Immature natural killer cell (primary cell): Measurements from ENCODE around the gene FBXO10. TPM values are rescaled to one million over a fixed set of nuclear protein-coding genes. Genes with fewer than 3 reads are reported as not detected.
"Not testable (repeated sequence)": the region's sequence is repeated elsewhere in the genome, so short reads cannot be mapped to it uniquely, and the experiment has no call there.

Source experiments
- DNase-seq, 3 donors: peaks; one replicate each; pipeline ENCODE4 v3.0.0; 2022; ENCODE audit warnings: mixed read lengths in 1 of 3
- H3K27ac Mint-ChIP-seq, 6 donors: one replicate each; pipeline ENCODE4 v1.8.0; 2020; ENCODE audit warnings: mixed read lengths in 6 of 6, mild to moderate bottlenecking in 5 of 6, inconsistent platforms in 4 of 6, moderate library complexity in 3 of 6
- H3K27me3 Mint-ChIP-seq, 3 donors: one replicate each; pipeline ENCODE4 v1.8.0; 2020 to 2021; ENCODE audit warnings: low read depth in 3 of 3, mild to moderate bottlenecking in 3 of 3, mixed read lengths in 3 of 3, moderate library complexity in 3 of 3, inconsistent platforms in 1 of 3
- H3K36me3 Mint-ChIP-seq, 3 donors: one replicate each; pipeline ENCODE4 v1.8.0; 2020; ENCODE audit warnings: mixed read lengths in 3 of 3, inconsistent platforms in 2 of 3, mild to moderate bottlenecking in 2 of 3
- H3K4me1 Mint-ChIP-seq, 2 donors: one replicate each; pipeline ENCODE4 v1.8.0; 2020; ENCODE audit warnings: inconsistent platforms in 2 of 2, mild to moderate bottlenecking in 2 of 2, mixed read lengths in 2 of 2, moderate library complexity in 1 of 2
- H3K4me3 Mint-ChIP-seq, 5 donors: one replicate each; pipeline ENCODE4 v1.8.0; 2020; ENCODE audit warnings: mild to moderate bottlenecking in 5 of 5, mixed read lengths in 5 of 5, inconsistent platforms in 3 of 5, moderate library complexity in 3 of 5
- H3K9me3 Mint-ChIP-seq, 6 donors: one replicate each; pipeline ENCODE4 v1.8.0; 2020; ENCODE audit warnings: mild to moderate bottlenecking in 6 of 6, mixed read lengths in 6 of 6, inconsistent platforms in 4 of 6, moderate library complexity in 3 of 6
- polyA plus RNA-seq, 3 donors: library from polyadenylated mRNA; unstranded; fragments of 300-500 nt; fragmentation: Illumina TruSeq; gene quantifications; one replicate each; pipeline ENCODE4 v1.2.3, GENCODE V29; 2021

The FBXO10 gene
- polyA plus RNA-seq, 3 donors from 2014 or later = 0.49 to 1.1 TPM; not detected in 1

GRCh38 chr9:37611961-37612360 lies 35.8 kb upstream of the FBXO10 start:
- Mint-ChIP-seq H3K4me3 (no peak overlapping the region), H3K4me1 (no peaks in the 10 kb centered on the region), H3K27me3 (peaks cover 3 to 8% (median 6%) of the 10 kb centered on the region in 3 donors), H3K36me3 (no peaks in the 10 kb centered on the region), H3K9me3 (no peaks in the 10 kb centered on the region), H3K27ac (no peak overlapping the region)
- DNase-seq = no peak

- no peaks in the 10 kb centered on the region for H3K4me1 Mint-ChIP-seq
- H3K4me3 Mint-ChIP-seq = no peak overlapping the region
- H3K9me3 Mint-ChIP-seq = no peaks in the 10 kb centered on the region
- no peak for DNase-seq
- H3K27me3 Mint-ChIP-seq = peaks cover 3 to 8% (median 6%) of the 10 kb centered on the region in 3 donors
- H3K36me3 Mint-ChIP-seq = no peaks in the 10 kb centered on the region
- H3K27ac Mint-ChIP-seq = no peak overlapping the region
Observed at GRCh38 chr9:37611014-37611413, 34.8 kb upstream of the FBXO10 start.

GRCh38 chr9:37609735-37610397 lies 33.7 kb upstream of the FBXO10 start:
- Mint-ChIP-seq H3K9me3 (no peaks in the 10 kb centered on the region), H3K27me3 (peaks cover 3 to 6% (median 6%) of the 10 kb centered on the region in 3 donors), H3K27ac (no peak overlapping the region), H3K4me1 (no peaks in the 10 kb centered on the region), H3K4me3 (no peak overlapping the region), H3K36me3 (no peaks in the 10 kb centered on the region)
- no peak for DNase-seq

- Mint-ChIP-seq H3K9me3 (no peaks in the 10 kb centered on the region), H3K27ac (no peak overlapping the region), H3K27me3 (peaks cover 3 to 5% (median 4%) of the 10 kb centered on the region in 3 donors), H3K36me3 (no peaks in the 10 kb centered on the region), H3K4me1 (no peaks in the 10 kb centered on the region), H3K4me3 (no peak overlapping the region)
- DNase-seq = no peak
Observed at GRCh38 chr9:37608250-37608649, 32.1 kb upstream of the FBXO10 start.

- Mint-ChIP-seq H3K4me3 (no peak overlapping the region), H3K27me3 (peaks cover 2 to 6% (median 3%) of the 10 kb centered on the region in 3 donors), H3K36me3 (no peaks in the 10 kb centered on the region), H3K27ac (no peak overlapping the region), H3K4me1 (no peaks in the 10 kb centered on the region), H3K9me3 (peaks cover 0 to 1% (median 0%) of the 10 kb centered on the region in 6 donors)
- no peak for DNase-seq
Observed at GRCh38 chr9:37604296-37604695, 28.1 kb upstream of the FBXO10 start.

GRCh38 chr9:37602817-37603216 lies 26.6 kb upstream of the FBXO10 start:
- no peak for DNase-seq
- H3K27me3 Mint-ChIP-seq = peaks cover 2 to 6% (median 2%) of the 10 kb centered on the region in 3 donors
- peaks cover 0 to 1% (median 0%) of the 10 kb centered on the region in 6 donors for H3K9me3 Mint-ChIP-seq
- H3K4me1 Mint-ChIP-seq = no peaks in the 10 kb centered on the region
- no peak overlapping the region for H3K4me3 Mint-ChIP-seq
- H3K36me3 Mint-ChIP-seq = no peaks in the 10 kb centered on the region
- no peak overlapping the region for H3K27ac Mint-ChIP-seq

- not testable (repeated sequence) for H3K36me3 Mint-ChIP-seq, H3K9me3 Mint-ChIP-seq
Observed at GRCh38 chr9:37602061-37602460, 25.9 kb upstream of the FBXO10 start.

GRCh38 chr9:37596504-37596903 lies 20.3 kb upstream of the FBXO10 start:
- peaks cover 20 to 29% of the 10 kb centered on the region in 2 donors for H3K4me1 Mint-ChIP-seq
- H3K4me3 Mint-ChIP-seq = no peak overlapping the region
- peaks cover 0 to 1% (median 0%) of the 10 kb centered on the region in 6 donors for H3K9me3 Mint-ChIP-seq
- H3K36me3 Mint-ChIP-seq = no peaks in the 10 kb centered on the region
- H3K27ac Mint-ChIP-seq = no peak overlapping the region
- H3K27me3 Mint-ChIP-seq = peaks cover 7 to 16% (median 9%) of the 10 kb centered on the region in 3 donors
- DNase-seq = no peak

More at GRCh38 chr9:37602061-37602460, 25.9 kb upstream of the FBXO10 start:
- not testable (repeated sequence) for H3K4me1 Mint-ChIP-seq, DNase-seq, H3K27me3 Mint-ChIP-seq, H3K27ac Mint-ChIP-seq, H3K4me3 Mint-ChIP-seq

GRCh38 chr9:37593883-37594448 lies 17.8 kb upstream of the FBXO10 start:
- DNase-seq = no peak
- Mint-ChIP-seq H3K27me3 (peaks cover 7 to 10% (median 10%) of the 10 kb centered on the region in 3 donors), H3K4me1 (peaks cover 37 to 49% of the 10 kb centered on the region in 2 donors), H3K4me3 (peak overlapping the region; percentile 52 to 73 (median 64)), H3K36me3 (no peaks in the 10 kb centered on the region), H3K9me3 (no peaks in the 10 kb centered on the region), H3K27ac (peak overlapping the region in 1 of 6 donors; percentile 40)

GRCh38 chr9:37592108-37592951 lies 16.1 kb upstream of the FBXO10 start, which contains the start of gene TOMM5:
TOMM5 (minus strand) TSS chr9:37592597; CDS start chr9:37592532, 65 bp downstream.
- Mint-ChIP-seq H3K9me3 (no peaks in the 10 kb centered on the region), H3K36me3 (peaks cover 6 to 9% (median 8%) of the 10 kb centered on the region in 3 donors), H3K27me3 (peaks cover 5 to 10% (median 10%) of the 10 kb centered on the region in 3 donors), H3K27ac (peak within 1 kb of the TSS; percentile 93 to 98 (median 95)), H3K4me3 (peak within 1 kb of the TSS; percentile 97 to 99 (median 99)), H3K4me1 (peaks cover 37 to 49% of the 10 kb centered on the region in 2 donors)
- DNase-seq = peak; percentile 89 to 91 (median 91)

- H3K4me3 Mint-ChIP-seq = no peak overlapping the region
- peaks cover 4 to 8% (median 7%) of the 10 kb centered on the region in 3 donors for H3K27me3 Mint-ChIP-seq
- no peaks in the 10 kb centered on the region for H3K9me3 Mint-ChIP-seq
- H3K27ac Mint-ChIP-seq = no peak overlapping the region
- no peak for DNase-seq
- peaks cover 16 to 43% (median 27%) of the 10 kb centered on the region in 3 donors for H3K36me3 Mint-ChIP-seq
- H3K4me1 Mint-ChIP-seq = peaks cover 28 to 45% of the 10 kb centered on the region in 2 donors
Observed at GRCh38 chr9:37587521-37587920, 11.3 kb upstream of the FBXO10 start.

GRCh38 chr9:37583522-37584121 lies 7.4 kb upstream of the FBXO10 start:
- no peak for DNase-seq
- H3K27me3 Mint-ChIP-seq = no peaks in the 10 kb centered on the region
- H3K4me1 Mint-ChIP-seq = peaks cover 2 to 15% of the 10 kb centered on the region in 2 donors
- H3K36me3 Mint-ChIP-seq = peaks cover 16 to 45% (median 26%) of the 10 kb centered on the region in 3 donors
- peak overlapping the region in 1 of 6 donors; percentile 9 for H3K27ac Mint-ChIP-seq
- no peaks in the 10 kb centered on the region for H3K9me3 Mint-ChIP-seq
- no peak overlapping the region for H3K4me3 Mint-ChIP-seq

GRCh38 chr9:37582548-37583157 lies 6.5 kb upstream of the FBXO10 start:
- Mint-ChIP-seq H3K4me3 (no peak overlapping the region), H3K4me1 (peaks cover 2 to 15% of the 10 kb centered on the region in 2 donors), H3K36me3 (peaks cover 13 to 41% (median 21%) of the 10 kb centered on the region in 3 donors), H3K27me3 (no peaks in the 10 kb centered on the region), H3K27ac (peak overlapping the region in 2 of 6 donors; percentile 9 to 46), H3K9me3 (no peaks in the 10 kb centered on the region)
- peak in 2 of 3 donors; percentile 15 to 19 for DNase-seq
